Kidney tubule cell (primary cell): ENCODE data around the gene FLT3.

Source experiments
- DNase-seq: peaks from one replicate; pipeline ENCODE4 v3.0.0-alpha.2; 2018; ENCODE audit warnings: low spot score

Gene FLT3

DNA sequence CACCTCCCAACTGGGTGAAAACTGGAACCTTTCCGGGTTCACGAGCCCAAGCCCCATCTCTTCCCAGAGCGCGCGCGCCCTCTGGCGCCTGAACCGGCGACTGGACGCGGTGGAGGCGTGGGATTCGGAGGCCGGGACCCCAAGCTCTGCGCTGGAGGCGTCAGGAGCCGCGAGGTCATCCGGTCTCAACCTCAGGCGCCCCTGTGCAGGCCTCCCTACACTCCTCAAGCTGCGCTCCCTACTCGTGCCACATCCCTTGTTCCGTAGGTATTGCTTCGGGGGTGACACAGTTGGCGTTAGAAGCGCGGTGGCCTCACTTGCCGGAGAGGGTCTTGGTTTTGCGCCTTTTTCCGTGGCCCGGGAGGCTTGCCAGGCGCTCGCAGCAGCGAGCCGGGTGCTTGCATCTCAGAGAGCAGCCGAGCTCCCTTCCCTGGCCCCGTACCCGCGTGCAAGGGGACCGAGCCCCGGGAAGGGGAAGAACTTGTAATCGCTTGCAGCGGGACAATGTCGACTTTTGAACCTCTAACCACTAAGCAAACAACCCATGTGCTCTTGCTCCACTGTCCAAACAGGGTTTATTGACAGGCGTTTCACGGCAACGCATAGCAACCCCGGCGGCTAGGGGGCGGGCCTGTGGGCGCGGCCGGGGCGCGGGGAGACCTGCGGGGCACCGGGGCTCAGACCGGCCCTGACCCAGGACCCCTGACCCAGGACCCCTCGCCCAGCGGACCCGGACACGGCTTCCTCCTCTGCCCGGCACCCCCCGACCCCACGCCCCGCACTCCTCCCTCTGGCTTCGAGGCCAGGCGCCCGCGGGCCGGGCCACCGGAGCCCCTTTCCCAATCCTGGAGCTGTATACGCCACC, 139.8 kb downstream of the FLT3 start:
- DNase-seq = peak; percentile 59

DNA sequence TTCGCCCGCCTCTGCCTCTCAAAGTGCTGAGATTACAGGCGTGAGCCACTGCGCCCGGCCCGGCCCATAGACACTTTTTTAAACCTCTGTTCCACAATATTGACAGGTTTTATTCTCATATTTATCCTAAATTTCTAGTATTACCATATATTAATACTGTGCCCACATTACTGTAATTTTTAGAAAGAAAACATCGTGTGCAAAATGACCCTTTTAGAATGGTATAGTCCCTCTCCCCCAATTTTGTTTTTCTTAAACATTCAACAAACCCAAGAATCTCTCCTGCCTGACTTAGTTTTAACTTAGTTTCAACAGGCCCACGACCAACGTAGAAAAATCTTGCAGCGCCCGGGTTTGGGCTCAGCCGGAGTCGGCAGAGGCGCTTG, 140.4 kb downstream of the FLT3 start:
- no peak for DNase-seq

DNA sequence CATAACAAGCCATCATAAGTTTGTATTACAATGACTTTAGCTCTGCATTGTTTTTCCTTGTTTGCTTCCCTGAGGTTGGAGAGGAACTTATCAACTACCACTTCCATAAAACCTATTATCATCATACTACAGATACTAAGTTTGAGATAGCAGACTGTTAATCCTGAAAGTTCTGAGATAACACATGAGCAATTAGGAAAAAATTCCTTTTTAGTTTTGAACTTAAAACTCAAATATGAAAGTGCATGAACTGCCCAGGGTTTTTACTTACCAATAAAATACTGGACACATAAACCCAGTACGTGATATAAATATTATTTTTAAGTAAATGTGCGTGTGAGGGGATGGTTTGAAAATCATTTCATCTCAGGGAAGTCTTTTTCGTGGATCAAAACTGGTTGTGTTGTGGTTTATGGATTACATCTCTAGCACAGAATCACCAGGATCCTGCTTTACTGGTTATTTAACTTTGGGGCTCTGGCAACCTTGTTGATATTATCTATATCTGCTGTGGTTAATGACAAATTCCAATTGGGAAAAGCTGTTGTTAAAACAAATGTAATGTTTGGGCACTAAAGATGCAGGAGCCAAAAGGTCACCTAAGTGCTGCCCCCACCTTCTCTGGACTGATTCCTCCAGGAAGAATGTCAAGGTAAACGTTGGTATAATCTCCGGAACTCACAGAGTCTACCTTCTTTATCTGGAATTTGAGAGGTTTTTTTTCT, 143.6 kb downstream of the FLT3 start:
- no peak for DNase-seq

DNA sequence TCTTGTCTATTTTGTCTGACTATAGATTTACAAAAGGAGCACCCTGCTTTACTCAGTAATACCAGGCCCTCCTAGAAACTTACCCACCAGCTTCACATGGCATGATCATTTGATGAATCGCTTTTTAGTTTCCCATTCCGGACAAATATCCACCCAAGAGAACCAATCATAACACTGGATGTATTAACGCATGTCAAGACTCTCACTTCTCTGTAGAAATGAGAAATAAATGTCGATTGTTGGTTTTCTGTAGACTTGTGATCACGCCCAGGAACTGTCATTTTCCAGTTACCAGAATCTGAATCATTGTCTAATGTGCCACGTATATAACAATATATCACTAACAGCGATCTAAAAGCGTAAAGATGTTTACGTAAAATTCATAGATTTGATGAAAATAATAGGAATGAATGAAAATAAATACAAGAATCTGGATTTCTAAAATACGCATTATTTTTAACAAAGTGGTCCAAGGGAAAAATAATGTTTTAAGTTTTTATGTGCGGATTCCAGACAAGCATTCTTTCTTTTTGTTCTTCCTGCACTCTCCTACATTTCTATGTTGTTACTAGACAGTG, 145.3 kb downstream of the FLT3 start:
- no peak for DNase-seq

DNA sequence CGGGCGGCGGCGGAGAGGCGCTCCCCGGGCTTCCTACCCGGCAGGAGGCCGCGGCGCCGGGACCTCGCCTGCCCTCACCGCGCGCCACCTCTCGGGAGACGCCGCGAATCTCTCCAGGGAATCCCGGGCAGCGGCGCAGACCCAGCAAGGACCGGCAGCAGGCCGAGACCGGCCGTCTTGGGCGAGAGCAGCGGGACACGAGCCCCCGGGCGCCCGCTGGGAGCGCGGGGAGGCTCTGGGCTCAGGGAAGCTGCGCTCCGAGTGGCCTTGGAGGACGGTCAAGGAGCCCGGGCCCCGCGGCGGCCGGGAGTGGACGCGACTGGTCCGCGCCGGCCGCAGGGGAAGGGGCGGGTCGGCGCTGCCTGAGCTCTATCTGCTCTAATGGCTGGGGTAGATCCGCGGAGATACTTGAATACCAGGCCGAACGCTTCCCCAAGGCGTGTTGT, 145.9 kb downstream of the FLT3 start:
- DNase-seq = peak; percentile 48

DNA sequence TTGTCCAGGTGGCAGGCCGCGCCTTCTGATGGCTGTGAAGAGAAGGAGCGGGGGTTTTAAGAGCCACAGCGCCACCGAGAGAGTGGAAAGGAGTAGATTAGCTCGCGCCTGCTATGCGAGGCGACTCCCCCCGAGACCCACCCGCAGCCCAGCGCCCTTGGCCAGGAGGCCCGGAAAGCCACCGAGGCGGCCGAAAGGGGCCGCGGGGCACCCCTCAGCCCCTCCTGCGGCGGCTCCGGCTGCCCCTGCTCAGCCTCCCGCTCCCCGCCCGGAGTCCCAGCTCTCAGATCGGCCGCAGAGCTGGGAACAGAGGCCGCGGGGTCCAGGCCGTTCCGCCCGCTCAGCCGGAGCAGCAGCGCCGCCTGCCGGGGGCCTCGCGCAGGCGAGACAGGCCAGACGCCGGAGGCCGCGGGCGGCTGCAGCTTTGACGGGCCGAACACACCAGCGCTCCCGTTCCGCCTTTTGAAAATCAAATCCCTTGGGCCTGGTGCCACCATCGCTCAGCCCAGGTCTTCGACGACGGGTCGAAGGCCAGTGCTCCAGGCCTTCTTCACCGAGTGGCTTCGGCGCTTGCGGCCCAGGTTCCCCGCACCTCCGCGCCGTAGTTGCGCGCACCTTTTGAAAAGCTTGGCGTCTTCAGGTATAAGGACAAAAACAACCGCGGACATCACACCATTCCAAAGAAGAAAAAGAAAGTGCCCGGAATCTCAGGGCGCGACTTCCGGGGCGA, 146.5 kb downstream of the FLT3 start:
- DNase-seq = peak; percentile 84
